KMS-11 (cell line): Measurements from ENCODE around the gene EPHB1.

Source experiments
- H2AFZ ChIP-seq: fragments of 200-600 bp; sonication (generic); 2 replicates; pipeline ENCODE4 v1.6.1; 2016; ENCODE audit warnings: antibody characterized with exemption, mixed run types, low read depth
- H3K27ac ChIP-seq: fragments of 200-600 bp; sonication (generic); 2 replicates; pipeline ENCODE4 v1.6.1; 2016; ENCODE audit warnings: mild to moderate bottlenecking, mixed run types
- H3K27me3 ChIP-seq: fragments of 200-600 bp; sonication (generic); 2 replicates; pipeline ENCODE4 v1.6.1; 2017; ENCODE audit warnings: mild to moderate bottlenecking, low read depth, mixed run types, moderate library complexity; ENCODE audit not compliant: insufficient read depth
- H3K36me3 ChIP-seq: fragments of 200-600 bp; sonication (generic); 2 replicates; pipeline ENCODE4 v1.6.1; 2017; ENCODE audit warnings: mild to moderate bottlenecking, mixed run types; ENCODE audit not compliant: insufficient read depth
- H3K4me1 ChIP-seq: fragments of 200-600 bp; sonication (generic); 2 replicates; pipeline ENCODE4 v1.6.1; 2016; ENCODE audit warnings: mild to moderate bottlenecking, low read depth, mixed run types; ENCODE audit not compliant: poor library complexity, severe bottlenecking
- H3K4me2 ChIP-seq: fragments of 200-600 bp; sonication (generic); 2 replicates; pipeline ENCODE4 v1.7.0; 2016; ENCODE audit warnings: mild to moderate bottlenecking, mixed run types
- H3K4me3 ChIP-seq: fragments of 200-600 bp; sonication (generic); IDR thresholded peaks from 2 replicates; pipeline ENCODE4 v1.6.1; 2017; ENCODE audit warnings: low read depth, low read length, mixed read lengths; ENCODE audit not compliant: insufficient read depth
- H3K79me2 ChIP-seq: fragments of 200-600 bp; sonication (generic); 2 replicates; pipeline ENCODE4 v1.6.1; 2016; ENCODE audit warnings: low read depth, mixed run types; ENCODE audit not compliant: insufficient read depth
- H3K9ac ChIP-seq: fragments of 200-600 bp; sonication (generic); 2 replicates; pipeline ENCODE4 v1.6.1; 2016; ENCODE audit warnings: mild to moderate bottlenecking, mixed run types
- H4K20me1 ChIP-seq: fragments of 200-600 bp; sonication (generic); 2 replicates; pipeline ENCODE4 v1.6.1; 2016; ENCODE audit warnings: mild to moderate bottlenecking, mixed run types; ENCODE audit not compliant: insufficient read depth
- CTCF ChIP-seq: fragments of 200-600 bp; sonication (generic); conservative IDR thresholded peaks from 2 replicates; pipeline ENCODE4 v1.6.1; 2017; ENCODE audit warnings: low read depth, mild to moderate bottlenecking, antibody characterized with exemption, low read length, moderate library complexity, mixed read lengths

EPHB1 gene

GRCh38 chr3:134974624-134975023 lies 179.6 kb downstream of the EPHB1 start:
- no peak for TF ChIP-seq CTCF
- H4K20me1 ChIP-seq, result no peaks in the 10 kb centered on the region
- H2AFZ ChIP-seq, result no peak overlapping the region
- no peaks in the 10 kb centered on the region for H3K36me3 ChIP-seq
- H3K79me2 ChIP-seq, result no peaks in the 10 kb centered on the region
- no peak overlapping the region for H3K27ac ChIP-seq
- no peak overlapping the region for H3K9ac ChIP-seq
- no peak overlapping the region for H3K4me2 ChIP-seq
- H3K4me1 ChIP-seq, result peaks cover 5% of the 10 kb centered on the region
- no peak overlapping the region for H3K4me3 ChIP-seq
- no peaks in the 10 kb centered on the region for H3K27me3 ChIP-seq

GRCh38 chr3:134976948-134977347 lies 181.9 kb downstream of the EPHB1 start:
- Histone ChIP-seq H3K4me2 (no peak overlapping the region), H3K79me2 (no peaks in the 10 kb centered on the region), H3K27ac (no peak overlapping the region), H4K20me1 (no peaks in the 10 kb centered on the region), H3K4me3 (no peak overlapping the region), H3K4me1 (peaks cover 1% of the 10 kb centered on the region), H3K9ac (no peak overlapping the region), H2AFZ (no peak overlapping the region), H3K36me3 (no peaks in the 10 kb centered on the region), H3K27me3 (no peaks in the 10 kb centered on the region)
- no peak; the same call in 1 of the 2 replicates for TF ChIP-seq CTCF

- TF ChIP-seq CTCF, result no peak
- Histone ChIP-seq H3K4me2 (no peak overlapping the region), H3K4me3 (no peak overlapping the region), H4K20me1 (no peaks in the 10 kb centered on the region), H3K36me3 (no peaks in the 10 kb centered on the region), H3K79me2 (no peaks in the 10 kb centered on the region), H2AFZ (no peak overlapping the region), H3K27ac (no peak overlapping the region), H3K4me1 (no peaks in the 10 kb centered on the region), H3K9ac (no peak overlapping the region), H3K27me3 (no peaks in the 10 kb centered on the region)
Observed at GRCh38 chr3:134978658-134979057, 183.6 kb downstream of the EPHB1 start.

GRCh38 chr3:134985864-134986715 lies 191.0 kb downstream of the EPHB1 start:
- TF ChIP-seq CTCF, result no peak
- Histone ChIP-seq H4K20me1 (no peaks in the 10 kb centered on the region), H3K79me2 (no peaks in the 10 kb centered on the region), H3K4me1 (no peaks in the 10 kb centered on the region), H3K27ac (no peak overlapping the region), H3K9ac (no peak overlapping the region), H3K36me3 (no peaks in the 10 kb centered on the region), H3K27me3 (no peaks in the 10 kb centered on the region), H3K4me2 (no peak overlapping the region), H3K4me3 (no peak overlapping the region), H2AFZ (no peak overlapping the region)
